CD4-positive, alpha-beta memory T cell (primary cell): Measurements from ENCODE around the gene SLC10A7. TPM values are rescaled to one million over a fixed set of nuclear protein-coding genes. Genes with fewer than 3 reads are reported as not detected.

Experiments
- CTCF ChIA-PET: fragments of 350-600 bp; sonication (Branson Sonifier 250); formaldehyde crosslinking; loops from one replicate; lab custom pipeline; 2021; ENCODE audit warnings: inconsistent platforms; ENCODE audit not compliant: partially characterized antibody; lab: Charles Lee
- POLR2A ChIA-PET: fragments of 350-600 bp; sonication (Branson Sonifier 250); formaldehyde crosslinking; loops from one replicate; lab custom pipeline; 2021; ENCODE audit not compliant: partially characterized antibody; lab: Charles Lee
- DNase-seq, 5 donors: peaks; one replicate each; pipeline versions ENCODE4 v3.0.0 to v3.0.0-alpha.2; 2020 to 2022; ENCODE audit warnings: mixed read lengths in 1 of 5
- H3K27ac ChIP-seq: one replicate; pipeline ENCODE4 v1.7.0; 2013; ENCODE audit warnings: low read depth, low read length
- H3K27me3 ChIP-seq: 2 replicates; pipeline ENCODE4 v1.7.0; 2013; ENCODE audit warnings: mild to moderate bottlenecking, low read length, moderate library complexity; ENCODE audit not compliant: insufficient read depth
- H3K36me3 ChIP-seq: 2 replicates; pipeline ENCODE4 v1.7.0; 2013; ENCODE audit warnings: mild to moderate bottlenecking, low read length, moderate library complexity; ENCODE audit not compliant: insufficient read depth
- H3K4me1 ChIP-seq: 2 replicates; pipeline ENCODE4 v1.7.0; 2013; ENCODE audit warnings: mild to moderate bottlenecking, low read length, moderate library complexity; ENCODE audit not compliant: insufficient read depth
- H3K4me3 ChIP-seq, 2 donors: one replicate each; pipeline ENCODE4 v1.7.0; 2013; ENCODE audit warnings: low read length in 2 of 2, mild to moderate bottlenecking in 1 of 2
- H3K9me3 ChIP-seq, 2 donors: one replicate each; pipeline ENCODE4 v1.7.0; 2013; ENCODE audit warnings: low read length in 2 of 2, control low read depth in 1 of 2; ENCODE audit not compliant: control insufficient read depth in 1 of 2
- H3K27ac Mint-ChIP-seq, 7 donors: one replicate each; pipeline ENCODE4 v1.8.0; 2020 to 2021; ENCODE audit warnings: mixed read lengths in 7 of 7, mild to moderate bottlenecking in 6 of 7, inconsistent platforms in 3 of 7, moderate library complexity in 3 of 7
- H3K27me3 Mint-ChIP-seq, 2 donors: one replicate each; pipeline ENCODE4 v1.8.0; 2020 to 2021; ENCODE audit warnings: mixed read lengths in 2 of 2
- H3K36me3 Mint-ChIP-seq, 2 donors: one replicate each; pipeline ENCODE4 v1.8.0; 2020 to 2021; ENCODE audit warnings: mixed read lengths in 2 of 2, inconsistent platforms in 1 of 2, mild to moderate bottlenecking in 1 of 2
- H3K4me1 Mint-ChIP-seq, 4 donors: one replicate each; pipeline ENCODE4 v1.8.0; 2020 to 2021; ENCODE audit warnings: mixed read lengths in 4 of 4, mild to moderate bottlenecking in 1 of 4
- H3K4me3 Mint-ChIP-seq, 8 donors: one replicate each; pipeline ENCODE4 v1.8.0; 2020 to 2021; ENCODE audit warnings: mixed read lengths in 8 of 8, mild to moderate bottlenecking in 7 of 8, moderate library complexity in 6 of 8, inconsistent platforms in 3 of 8
- H3K9me3 Mint-ChIP-seq, 8 donors: one replicate each; pipeline ENCODE4 v1.8.0; 2020 to 2021; ENCODE audit warnings: mixed read lengths in 8 of 8, mild to moderate bottlenecking in 5 of 8, inconsistent platforms in 3 of 8, moderate library complexity in 1 of 8
- intact Hi-C: fragments of 100-400 bp; cut with micrococcal nuclease; formaldehyde crosslinking; loops from one replicate; pipeline ENCODE4 v1.15.1; 2023
- polyA plus RNA-seq, 2 donors: library from polyadenylated mRNA; unstranded; fragments of 300-500 nt; fragmentation: Illumina TruSeq; gene quantifications; one replicate each; pipeline ENCODE4 v1.2.3, GENCODE V29; 2021
- total RNA-seq, 2 experiments: library from RNA; stranded (reverse); gene quantifications; one replicate each; pipeline ENCODE4 v1.2.3, GENCODE V29; 2021

Gene SLC10A7
- total and polyA plus RNA-seq, 4 experiments from 2014 or later = 9.0 to 17.7 (median 10.1) TPM

GRCh38 chr4:146398896-146399445 is 122.8 kb downstream of the SLC10A7 start:
- no peaks in the 10 kb centered on the region for H3K27me3 ChIP-seq
- H3K27me3 Mint-ChIP-seq = no peaks in the 10 kb centered on the region
- DNase-seq = no peak
- ChIA-PET CTCF (interaction anchor here (1.2 kb wide), 1 partner anchor 9 kb away, joined by 3 read pairs; no protein-coding TSS in a partner anchor), POLR2A (no interaction called here)
- no peaks in the 10 kb centered on the region for H3K9me3 ChIP-seq
- H3K27ac ChIP-seq = no peak overlapping the region
- H3K9me3 Mint-ChIP-seq = peaks cover 0 to 2% (median 0%) of the 10 kb centered on the region in 8 donors
- intact Hi-C loops = no loop called here
- no peaks in the 10 kb centered on the region for H3K4me1 ChIP-seq
- peaks cover 0 to 2% (median 0%) of the 10 kb centered on the region in 4 donors for H3K4me1 Mint-ChIP-seq
- no peaks in the 10 kb centered on the region for H3K36me3 ChIP-seq
- H3K4me3 ChIP-seq = no peak overlapping the region
- no peak overlapping the region for H3K4me3 Mint-ChIP-seq
- H3K36me3 Mint-ChIP-seq = no peaks in the 10 kb centered on the region
- no peak overlapping the region for H3K27ac Mint-ChIP-seq

DNA sequence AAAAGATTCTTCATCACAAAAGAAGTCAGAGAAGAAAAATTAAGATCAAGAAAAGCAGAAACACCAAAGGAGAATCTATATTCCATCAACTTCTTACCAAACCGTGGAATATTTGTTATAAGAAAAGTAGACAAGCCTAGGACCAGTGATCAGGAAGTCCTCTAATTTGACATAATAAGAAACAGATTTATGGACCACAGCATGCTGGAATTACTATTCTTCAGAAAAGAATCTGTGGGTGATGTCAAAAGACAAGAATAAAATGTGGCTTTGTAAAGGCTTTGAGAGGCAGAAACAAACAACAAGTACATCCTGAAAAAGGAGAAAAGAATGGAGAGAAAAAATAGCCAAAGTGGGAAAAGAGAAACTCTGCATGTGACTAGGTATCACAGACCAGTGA is 123.3 kb downstream of the SLC10A7 start:
- no peaks in the 10 kb centered on the region for H3K4me1 ChIP-seq
- Mint-ChIP-seq H3K9me3 (peaks cover 0 to 2% (median 0%) of the 10 kb centered on the region in 8 donors), H3K36me3 (no peaks in the 10 kb centered on the region), H3K4me1 (peaks cover 0 to 2% (median 0%) of the 10 kb centered on the region in 4 donors), H3K4me3 (no peak overlapping the region), H3K27me3 (no peaks in the 10 kb centered on the region), H3K27ac (no peak overlapping the region)
- no peak for DNase-seq
- no peaks in the 10 kb centered on the region for H3K36me3 ChIP-seq
- no peaks in the 10 kb centered on the region for H3K9me3 ChIP-seq
- intact Hi-C loops = no loop called here
- CTCF ChIA-PET = interaction anchor here (1.2 kb wide), 1 partner anchor 9 kb away, joined by 3 read pairs; no protein-coding TSS in a partner anchor
- H3K4me3 ChIP-seq = no peak overlapping the region
- POLR2A ChIA-PET = no interaction called here
- H3K27ac ChIP-seq = no peak overlapping the region
- H3K27me3 ChIP-seq = no peaks in the 10 kb centered on the region

DNA sequence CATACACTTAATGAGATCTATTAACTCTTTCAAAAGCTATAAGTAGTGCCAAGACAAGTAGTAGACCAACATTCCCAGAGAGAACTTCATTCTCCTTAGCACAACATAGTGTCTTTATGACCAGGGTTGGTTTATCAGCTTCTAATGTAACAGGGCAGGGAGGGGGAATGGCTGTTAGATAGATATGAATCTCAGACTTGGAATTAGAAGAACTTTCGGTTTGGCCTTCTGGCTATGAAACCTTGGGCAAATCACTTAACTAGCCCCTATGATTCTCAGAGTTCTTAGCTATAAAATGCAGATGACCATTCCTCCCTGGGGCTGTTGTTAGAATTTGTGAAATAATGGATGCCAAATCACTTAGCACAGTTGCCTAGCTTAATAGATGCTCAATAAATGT is 132.2 kb downstream of the SLC10A7 start:
- no peaks in the 10 kb centered on the region for H3K9me3 ChIP-seq
- Mint-ChIP-seq H3K9me3 (peaks cover 0 to 2% (median 0%) of the 10 kb centered on the region in 8 donors), H3K4me3 (no peak overlapping the region), H3K36me3 (peaks cover 0 to 6% of the 10 kb centered on the region in 2 donors), H3K27me3 (no peaks in the 10 kb centered on the region), H3K4me1 (peaks cover 0 to 8% (median under 1%) of the 10 kb centered on the region in 4 donors), H3K27ac (no peak overlapping the region)
- H3K4me3 ChIP-seq = no peak overlapping the region
- no peak overlapping the region for H3K27ac ChIP-seq
- no peak for DNase-seq
- ChIA-PET POLR2A (no interaction called here), CTCF (interaction anchor here (1.3 kb wide), 1 partner anchor 9 kb away, joined by 3 read pairs; no protein-coding TSS in a partner anchor)
- no peaks in the 10 kb centered on the region for H3K36me3 ChIP-seq
- no peaks in the 10 kb centered on the region for H3K27me3 ChIP-seq
- intact Hi-C loops = no loop called here
- no peaks in the 10 kb centered on the region for H3K4me1 ChIP-seq

DNA sequence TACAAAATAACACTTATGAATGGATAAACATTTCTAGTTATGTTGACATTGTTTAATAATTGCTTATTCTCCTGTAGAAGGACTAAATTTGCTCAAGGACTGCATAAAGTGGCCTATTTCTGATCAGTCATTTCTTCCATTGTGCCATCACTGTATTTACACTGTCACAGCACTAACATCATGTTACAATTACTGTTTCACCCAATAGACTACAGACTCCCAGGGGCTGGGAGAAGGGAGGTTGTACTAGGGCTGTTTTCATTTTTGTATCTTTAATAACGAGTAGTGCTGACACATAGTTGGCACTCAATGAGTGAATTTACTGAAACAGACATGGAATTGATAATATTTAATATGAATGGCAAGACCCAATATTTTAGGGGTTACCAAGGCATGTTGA is 139.5 kb downstream of the SLC10A7 start:
- DNase-seq = no peak
- intact Hi-C loops = no loop called here
- no peaks in the 10 kb centered on the region for H3K27me3 ChIP-seq
- Mint-ChIP-seq H3K27me3 (no peaks in the 10 kb centered on the region), H3K27ac (no peak overlapping the region), H3K4me1 (peaks cover 0 to 7% (median 2%) of the 10 kb centered on the region in 4 donors), H3K4me3 (no peak overlapping the region), H3K36me3 (peaks cover 0 to 3% of the 10 kb centered on the region in 2 donors), H3K9me3 (no peaks in the 10 kb centered on the region)
- H3K4me3 ChIP-seq = no peak overlapping the region
- H3K27ac ChIP-seq = no peak overlapping the region
- ChIA-PET POLR2A (no interaction called here), CTCF (no interaction called here)
- no peaks in the 10 kb centered on the region for H3K36me3 ChIP-seq
- no peaks in the 10 kb centered on the region for H3K4me1 ChIP-seq
- H3K9me3 ChIP-seq = no peaks in the 10 kb centered on the region

GRCh38 chr4:146381263-146381872 is 140.4 kb downstream of the SLC10A7 start:
- no peaks in the 10 kb centered on the region for H3K9me3 Mint-ChIP-seq
- no peaks in the 10 kb centered on the region for H3K9me3 ChIP-seq
- no peak for DNase-seq
- H3K36me3 ChIP-seq = no peaks in the 10 kb centered on the region
- no peaks in the 10 kb centered on the region for H3K4me1 ChIP-seq
- no peaks in the 10 kb centered on the region for H3K27me3 ChIP-seq
- H3K4me3 Mint-ChIP-seq = no peak overlapping the region
- peaks cover 0 to 2% of the 10 kb centered on the region in 2 donors for H3K36me3 Mint-ChIP-seq
- H3K4me3 ChIP-seq = no peak overlapping the region
- POLR2A ChIA-PET = no interaction called here
- no peaks in the 10 kb centered on the region for H3K27me3 Mint-ChIP-seq
- H3K4me1 Mint-ChIP-seq = peaks cover 0 to 7% (median 2%) of the 10 kb centered on the region in 4 donors
- H3K27ac Mint-ChIP-seq = no peak overlapping the region
- no peak overlapping the region for H3K27ac ChIP-seq
- CTCF ChIA-PET = no interaction called here
- intact Hi-C loops = no loop called here

GRCh38 chr4:146379744-146380143 is 142.0 kb downstream of the SLC10A7 start:
- CTCF ChIA-PET = no interaction called here
- intact Hi-C loops = no loop called here
- Histone ChIP-seq H3K4me3 (no peak overlapping the region), H3K27ac (no peak overlapping the region), H3K4me1 (no peaks in the 10 kb centered on the region), H3K27me3 (no peaks in the 10 kb centered on the region), H3K36me3 (no peaks in the 10 kb centered on the region), H3K9me3 (no peaks in the 10 kb centered on the region)
- Mint-ChIP-seq H3K4me1 (peaks cover 0 to 8% (median 5%) of the 10 kb centered on the region in 4 donors), H3K27ac (no peak overlapping the region), H3K9me3 (no peaks in the 10 kb centered on the region), H3K27me3 (no peaks in the 10 kb centered on the region), H3K4me3 (no peak overlapping the region), H3K36me3 (no peaks in the 10 kb centered on the region)
- no peak for DNase-seq
- POLR2A ChIA-PET = no interaction called here

DNA sequence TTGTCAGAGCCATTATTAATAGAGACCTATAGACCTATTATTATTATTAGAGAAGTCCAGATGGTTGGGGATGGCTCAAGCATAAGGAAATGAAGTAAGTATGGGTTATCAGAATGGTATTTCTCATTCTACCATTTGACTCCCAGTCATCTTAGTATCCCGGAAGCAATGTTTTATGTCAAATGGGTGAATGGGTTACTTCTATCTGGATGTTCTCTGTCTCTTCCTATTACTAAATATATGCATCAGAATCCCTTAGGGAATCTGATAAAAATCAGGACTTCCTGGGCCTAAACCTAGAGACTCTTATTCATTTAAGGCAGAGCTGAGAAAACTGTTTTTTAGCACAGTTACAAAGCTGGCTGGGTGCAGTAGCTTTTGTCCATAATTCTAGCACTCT is 149.9 kb downstream of the SLC10A7 start:
- H3K4me1 ChIP-seq = no peaks in the 10 kb centered on the region
- H3K27ac Mint-ChIP-seq = no peak overlapping the region
- DNase-seq = no peak
- H3K36me3 Mint-ChIP-seq = no peaks in the 10 kb centered on the region
- CTCF ChIA-PET = interaction anchor here (1.3 kb wide), 1 partner anchor 11 kb away, joined by 3 read pairs; no protein-coding TSS in a partner anchor
- H3K36me3 ChIP-seq = no peaks in the 10 kb centered on the region
- no peak overlapping the region for H3K4me3 ChIP-seq
- no peak overlapping the region for H3K4me3 Mint-ChIP-seq
- no peaks in the 10 kb centered on the region for H3K9me3 ChIP-seq
- no peaks in the 10 kb centered on the region for H3K27me3 Mint-ChIP-seq
- peaks cover 0 to 40% (median 10%) of the 10 kb centered on the region in 4 donors for H3K4me1 Mint-ChIP-seq
- no peak overlapping the region for H3K27ac ChIP-seq
- H3K9me3 Mint-ChIP-seq = no peaks in the 10 kb centered on the region
- POLR2A ChIA-PET = no interaction called here
- intact Hi-C loops = no loop called here
- H3K27me3 ChIP-seq = no peaks in the 10 kb centered on the region
